ENCODE data around the gene MAGI1. TPM values are rescaled to one million over a fixed set of nuclear protein-coding genes. Genes with fewer than 3 reads are reported as not detected.
A peak's percentile ranks its signal among the peaks of the same experiment; 100 is the strongest.
"Not testable (repeated sequence)": the region's sequence is repeated elsewhere in the genome, so short reads cannot be mapped to it uniquely, and the experiment has no call there.

Gene MAGI1
- total RNA-seq: 45.3 TPM

DNA sequence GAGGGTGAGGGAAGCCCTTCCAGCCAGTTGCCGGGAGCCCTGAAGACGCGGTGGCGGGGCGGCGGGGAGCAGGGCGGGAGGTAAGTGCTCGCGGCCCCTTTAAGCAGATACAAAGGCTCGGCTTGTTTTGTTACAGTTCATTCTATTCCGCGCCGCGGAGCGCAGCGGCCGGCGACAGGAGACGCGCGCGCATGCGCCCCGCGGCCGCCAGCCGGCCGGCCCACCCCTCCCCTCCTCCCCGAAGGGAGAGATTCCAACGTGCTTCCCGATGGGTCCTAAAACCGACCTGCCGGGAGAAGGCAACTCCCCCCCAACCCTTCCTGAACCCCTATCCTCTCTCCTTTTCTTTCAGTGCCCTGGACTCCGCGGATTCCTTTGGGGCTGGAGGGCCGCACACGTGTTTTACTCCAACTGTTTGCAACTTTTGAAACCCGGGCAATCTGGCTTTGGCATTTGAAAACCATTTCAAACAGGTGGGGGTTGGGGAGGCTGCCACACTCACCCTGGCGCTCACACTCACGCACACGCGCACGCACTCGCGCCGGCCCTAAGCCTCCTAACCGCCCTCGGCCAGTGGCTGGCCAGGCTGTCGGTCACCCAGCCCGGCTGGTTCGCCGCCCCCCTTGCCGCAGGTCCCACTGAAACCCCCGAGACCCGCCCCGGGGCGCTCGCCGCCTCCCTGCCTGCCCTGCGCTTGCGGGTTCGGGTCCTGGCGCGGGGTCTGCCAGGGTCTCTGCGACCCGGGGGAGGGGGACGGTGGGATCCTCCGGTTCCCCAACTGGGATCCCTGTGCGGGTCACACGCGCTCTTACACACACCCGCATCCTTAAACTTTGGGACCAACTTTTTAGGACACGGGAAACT is at the start of gene MAGI1:
Gene MAGI1, minus strand, starts transcription at position 193 of the 864 bp plus-strand sequence. CDS start 610 bp downstream, outside the sequence.
- DNase-seq: peak; percentile 92

DNA sequence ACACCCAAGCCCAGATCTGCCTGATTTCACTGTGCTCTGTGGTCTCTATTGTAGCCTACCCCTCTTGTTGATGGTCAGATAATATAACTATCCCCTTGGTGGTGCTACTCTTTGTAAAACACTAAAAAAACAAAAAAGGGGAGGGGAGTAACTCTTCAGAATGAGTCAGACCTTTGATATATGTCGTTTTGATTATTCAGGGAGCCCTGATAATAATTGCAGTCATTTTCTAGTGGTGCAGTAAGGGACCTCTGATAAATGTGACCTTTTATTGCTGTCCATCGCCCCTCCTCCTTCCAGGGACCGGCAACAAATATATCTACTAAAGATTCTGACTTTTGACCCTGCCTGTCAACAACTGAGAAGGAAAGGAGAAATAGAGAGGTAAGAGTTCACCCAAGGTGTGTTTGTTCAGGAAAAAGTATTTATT is 45.1 kb upstream of the MAGI1 start:
- DNase-seq: no peak

DNA sequence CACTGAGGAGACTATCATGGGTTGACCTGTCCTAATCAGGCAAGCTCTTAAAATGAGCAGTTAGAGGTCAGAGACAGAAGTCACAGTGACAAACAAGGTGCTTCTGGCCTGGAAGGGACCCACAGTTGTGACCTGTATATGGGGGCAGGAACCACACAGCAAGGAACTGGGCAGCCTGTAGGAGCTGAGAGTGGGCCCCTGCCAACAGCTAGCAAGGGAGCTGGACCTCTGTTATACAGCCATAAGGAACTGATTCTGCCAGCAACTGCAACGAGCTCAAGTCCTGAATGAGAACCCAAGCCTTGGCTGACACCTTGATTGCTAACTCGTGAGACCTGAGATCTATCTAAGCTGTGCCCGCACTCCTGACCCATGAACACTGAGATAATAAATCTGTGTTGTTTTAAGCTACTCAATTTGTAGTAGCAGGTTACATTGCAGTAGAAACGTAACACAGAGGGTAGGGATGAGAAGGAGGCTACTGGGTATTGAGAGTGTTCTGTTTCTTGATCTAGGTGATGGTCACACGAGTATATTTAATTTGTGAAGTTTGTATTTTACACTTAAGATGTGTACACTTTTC is 44.5 kb upstream of the MAGI1 start:
- DNase-seq: no peak

DNA sequence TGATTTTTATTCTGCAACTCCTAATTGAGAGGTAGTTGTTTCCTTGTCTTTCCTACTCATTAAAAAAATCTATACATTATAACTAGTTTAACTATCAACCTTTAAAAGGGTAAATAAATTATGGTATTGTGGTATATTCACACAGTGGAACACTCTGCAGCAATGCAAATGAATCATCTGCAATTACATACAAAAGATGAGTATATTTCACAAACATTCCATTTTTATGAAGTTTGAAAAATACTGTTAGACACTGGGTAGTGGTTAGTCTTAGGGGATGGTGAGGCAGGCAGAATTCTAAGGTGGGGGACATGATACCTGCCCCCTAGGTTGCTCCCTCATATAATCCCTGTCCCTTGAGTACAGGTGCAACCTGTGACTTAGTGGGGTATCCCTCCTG is 44.0 kb upstream of the MAGI1 start:
- no peak for DNase-seq

DNA sequence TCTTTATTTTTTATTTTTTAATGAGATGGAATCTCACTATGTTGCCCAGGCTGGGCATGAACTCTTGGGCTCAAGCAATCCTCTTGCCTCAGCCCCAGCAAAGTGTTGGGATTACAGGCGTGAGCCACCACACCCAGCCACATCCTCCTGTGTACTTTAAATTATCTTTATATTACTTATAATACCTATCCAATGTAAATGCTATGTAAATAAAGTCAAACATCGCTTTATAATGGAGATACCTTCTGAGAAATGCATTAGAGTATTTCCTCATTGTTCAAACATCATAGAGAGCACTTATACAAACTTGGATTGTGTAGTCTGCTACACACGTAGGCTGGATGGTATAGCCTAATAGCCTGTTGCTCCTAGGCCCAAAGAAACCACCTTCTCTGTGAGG is 41.4 kb upstream of the MAGI1 start:
- no peak for DNase-seq

DNA sequence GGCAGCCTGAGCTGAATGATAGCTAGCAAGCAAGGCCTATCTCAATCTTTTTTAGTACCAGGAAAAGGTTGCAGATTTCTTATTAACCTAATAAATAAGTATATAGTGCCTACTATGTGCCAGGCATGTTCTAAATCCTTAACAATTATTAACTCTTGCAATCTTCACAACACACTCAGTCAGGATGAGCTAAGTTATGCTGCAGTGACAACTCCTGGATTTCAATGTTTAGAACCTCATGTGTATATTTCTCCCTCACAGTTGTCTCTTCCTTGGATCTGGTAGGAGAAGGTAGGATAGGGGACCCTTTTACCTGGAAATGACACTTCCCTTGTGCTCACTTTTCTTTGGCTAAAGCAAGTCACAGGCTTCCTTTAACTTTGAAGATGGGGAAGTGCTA is 39.3 kb upstream of the MAGI1 start:
- no peak for DNase-seq

DNA sequence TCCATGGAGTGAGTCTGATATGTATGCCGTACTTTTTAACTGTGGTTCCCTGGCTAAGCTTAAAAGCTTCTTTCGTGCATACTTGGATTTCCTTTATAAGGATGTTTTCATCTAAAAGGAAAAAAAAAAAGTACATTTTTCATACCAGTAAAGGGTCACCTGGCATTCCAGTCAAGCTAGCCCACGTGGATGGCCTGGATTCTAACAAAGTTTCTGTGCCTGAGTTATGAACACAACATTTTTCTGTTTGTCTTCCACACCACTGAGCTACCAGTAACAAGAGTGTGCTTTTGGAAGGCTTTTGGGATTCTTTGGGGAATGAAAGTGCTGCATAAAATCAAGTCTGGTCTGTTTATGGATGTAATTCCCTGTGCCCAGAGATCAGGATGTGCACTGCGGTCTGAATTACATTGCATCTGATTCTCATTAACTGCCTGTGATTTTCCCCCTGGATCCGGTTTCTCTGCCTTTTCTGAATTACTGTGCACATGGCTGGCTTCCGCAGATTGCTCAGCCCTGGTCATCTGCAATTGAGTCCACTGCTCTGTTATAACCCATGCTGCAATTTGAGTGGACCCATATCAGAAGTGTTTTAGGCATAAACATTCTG is 38.2 kb upstream of the MAGI1 start:
- peak; percentile 72 for DNase-seq

DNA sequence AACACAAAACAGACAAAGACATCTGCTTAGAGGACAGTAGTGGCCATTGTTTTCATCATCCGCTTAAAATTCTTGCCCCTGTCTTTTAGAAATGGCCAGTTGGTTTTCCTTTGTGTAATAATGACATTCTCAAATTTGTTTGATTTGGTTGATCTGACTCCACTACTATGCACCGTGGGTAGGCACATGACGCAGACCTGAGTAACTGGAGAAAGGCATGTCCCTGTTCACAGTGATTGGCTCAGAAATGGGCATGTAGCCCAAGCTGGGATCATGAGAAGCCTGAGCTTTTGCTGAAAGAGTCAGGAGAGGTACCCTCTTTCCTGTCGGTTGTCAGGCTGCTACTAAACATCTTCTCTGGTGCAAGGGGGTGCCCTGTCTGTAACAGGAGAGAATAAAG is 36.6 kb upstream of the MAGI1 start:
- no peak for DNase-seq

DNA sequence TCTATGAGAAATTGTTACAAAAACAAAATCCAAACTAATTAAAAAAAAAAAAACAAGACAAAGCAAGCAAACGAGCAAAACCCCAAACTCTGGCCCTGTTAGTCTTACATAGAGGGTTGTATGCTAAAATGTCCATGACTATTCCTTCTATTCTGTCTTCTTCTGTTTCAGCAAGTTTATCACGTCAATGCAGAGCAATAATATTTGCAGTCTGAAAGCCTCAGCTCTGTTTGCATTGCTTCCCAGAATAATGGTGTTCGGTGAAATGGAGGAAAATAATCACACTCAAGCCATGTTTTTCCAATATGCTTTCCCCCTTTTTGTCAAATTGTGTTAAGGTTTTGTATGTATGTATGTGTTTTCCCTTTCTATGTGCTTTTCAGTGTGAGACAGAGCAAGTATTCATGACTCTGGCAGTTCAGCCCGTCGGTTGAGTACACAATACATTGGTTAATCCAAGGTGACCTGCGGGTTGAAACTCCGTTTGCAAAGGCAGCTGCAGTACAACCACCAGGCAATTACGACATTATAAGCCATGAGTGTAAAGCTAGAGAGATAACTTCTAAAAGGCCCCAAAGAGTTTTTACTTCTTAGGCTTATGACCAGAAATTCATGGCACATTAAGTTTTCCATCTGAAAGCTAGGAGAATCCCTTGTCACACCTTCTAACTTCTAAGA is 34.9 kb upstream of the MAGI1 start:
- no peak for DNase-seq

DNA sequence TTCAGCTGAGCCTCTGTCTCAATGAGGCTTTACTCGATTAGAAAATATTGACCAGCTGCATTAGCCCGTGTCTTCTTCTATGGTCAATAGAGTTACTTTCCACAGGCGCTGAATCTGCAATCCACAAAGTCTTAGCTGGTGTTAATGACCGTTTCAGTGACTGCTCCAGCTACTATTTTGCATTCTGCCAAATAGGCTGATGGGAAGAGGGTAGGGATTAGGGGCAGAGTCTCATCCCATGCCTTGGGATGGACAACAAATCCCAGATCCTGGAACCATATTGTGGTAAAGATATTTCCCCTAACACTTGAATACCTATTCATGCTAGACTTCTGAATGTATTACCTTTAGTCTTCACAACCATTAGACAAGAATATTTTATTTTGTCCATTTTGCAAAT is 29.5 kb upstream of the MAGI1 start:
- no peak for DNase-seq

DNA sequence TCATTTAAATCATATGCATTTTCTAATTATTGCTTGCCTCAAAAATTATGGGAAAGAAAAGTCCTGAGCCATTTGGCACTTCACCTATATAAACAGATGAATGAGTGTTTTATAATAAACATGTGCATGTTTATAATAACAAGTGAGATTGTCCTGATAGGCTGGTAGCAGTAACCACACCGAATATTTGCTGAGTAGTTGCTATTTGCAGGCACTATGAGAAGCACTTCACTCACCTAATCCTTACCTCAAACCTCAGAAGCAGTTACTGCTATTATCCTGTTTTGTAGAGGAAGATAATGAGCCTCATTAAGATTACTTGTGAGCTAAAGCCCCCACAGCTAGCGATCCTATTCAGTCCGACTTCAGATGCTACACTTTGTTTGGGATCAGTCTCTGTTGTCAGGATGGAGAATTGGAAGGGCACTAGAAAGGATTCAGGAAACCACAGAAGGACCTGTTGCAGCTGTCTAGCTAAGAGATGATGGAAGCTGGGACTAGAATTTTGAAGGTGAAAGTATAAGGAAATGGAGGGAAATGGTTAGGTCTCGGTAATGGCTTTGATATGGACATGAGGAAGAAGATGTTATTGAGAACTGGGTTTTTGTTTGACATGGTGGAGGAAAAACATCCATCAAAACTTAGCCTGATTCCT is 28.4 kb upstream of the MAGI1 start:
- no peak for DNase-seq

DNA sequence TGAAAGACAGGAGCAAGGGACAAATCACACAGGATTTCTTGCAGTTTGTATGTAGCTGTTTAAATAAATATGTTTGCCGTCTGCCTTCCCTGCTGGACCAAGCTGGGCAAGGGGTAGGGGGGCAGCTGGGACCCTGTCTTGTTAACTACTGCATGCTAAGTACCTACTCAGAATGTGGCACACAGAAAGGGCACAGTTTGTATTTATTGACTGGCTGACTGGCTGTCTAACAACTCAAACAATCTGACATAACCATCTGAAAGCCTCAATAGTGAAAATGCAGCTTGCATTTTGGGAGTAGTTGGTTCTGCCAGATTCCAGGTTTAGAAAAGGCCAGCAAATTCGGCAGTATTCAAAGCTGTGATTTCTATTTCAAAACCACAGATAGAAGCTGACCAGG is 16.6 kb upstream of the MAGI1 start:
- DNase-seq: no peak

DNA sequence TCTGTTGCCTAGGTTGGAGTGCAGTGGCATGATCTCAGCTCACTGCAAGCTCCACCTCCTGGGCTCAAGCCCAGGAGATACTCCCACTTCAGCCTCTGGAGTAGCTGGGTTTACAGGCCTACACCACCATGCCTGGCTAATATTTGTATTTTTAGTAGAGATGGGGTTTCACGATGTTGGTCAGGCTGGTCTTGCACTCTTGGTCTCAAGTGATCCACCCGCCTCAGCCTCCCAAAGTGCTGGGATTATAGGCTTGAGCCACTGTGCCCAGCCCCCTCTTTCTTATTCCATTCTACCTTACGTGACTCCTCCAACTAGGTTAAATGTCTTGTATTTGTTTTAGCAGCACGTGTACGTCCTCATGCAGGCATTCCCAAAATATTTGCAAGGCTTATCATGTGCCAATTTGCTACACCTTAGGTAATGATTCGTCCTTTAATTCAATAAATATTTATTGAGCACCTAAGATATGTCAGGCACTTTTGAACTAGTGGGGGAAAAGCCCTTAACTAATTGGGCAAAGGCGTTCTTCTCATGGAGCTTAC is 14.9 kb upstream of the MAGI1 start:
- no peak for DNase-seq

DNA sequence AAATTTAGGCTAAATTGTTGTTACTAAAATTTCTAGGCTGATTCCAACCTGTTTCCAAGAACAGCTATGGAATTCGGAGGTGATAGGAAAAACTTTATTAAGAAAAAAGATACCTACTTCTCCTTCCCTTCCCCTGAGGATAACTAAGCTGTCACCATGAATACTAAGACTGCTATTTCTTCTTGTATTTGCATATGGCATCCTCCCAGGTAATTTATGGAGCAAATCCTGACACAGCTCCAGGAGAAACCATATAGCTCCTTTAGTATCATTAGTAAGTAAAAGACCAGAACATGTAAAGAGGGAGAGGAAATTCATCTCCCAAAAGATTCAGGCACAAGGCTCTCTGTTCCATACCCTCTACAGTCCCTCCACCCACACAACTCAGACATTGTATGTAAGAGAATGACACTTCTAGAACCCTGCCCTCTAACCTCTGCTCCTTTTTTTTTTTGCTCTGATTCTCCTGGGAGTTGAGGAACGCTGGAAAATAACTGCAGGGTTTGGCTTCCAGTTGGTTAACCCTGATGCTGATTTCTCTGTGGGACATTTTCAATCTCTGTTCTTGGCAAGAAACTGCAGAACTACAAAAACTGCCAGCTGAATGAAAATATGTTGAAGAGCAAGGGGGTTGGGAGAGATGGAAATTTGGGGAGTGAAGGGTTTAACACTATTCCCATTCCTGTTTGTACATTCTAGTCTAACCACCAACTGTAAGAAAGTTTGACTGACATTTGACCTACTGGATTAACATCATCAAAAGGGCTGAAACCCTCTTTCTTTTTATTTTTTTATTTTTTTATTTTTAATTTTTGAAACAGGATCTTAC is 14.2 kb upstream of the MAGI1 start:
- peak; percentile 8 for DNase-seq

DNA sequence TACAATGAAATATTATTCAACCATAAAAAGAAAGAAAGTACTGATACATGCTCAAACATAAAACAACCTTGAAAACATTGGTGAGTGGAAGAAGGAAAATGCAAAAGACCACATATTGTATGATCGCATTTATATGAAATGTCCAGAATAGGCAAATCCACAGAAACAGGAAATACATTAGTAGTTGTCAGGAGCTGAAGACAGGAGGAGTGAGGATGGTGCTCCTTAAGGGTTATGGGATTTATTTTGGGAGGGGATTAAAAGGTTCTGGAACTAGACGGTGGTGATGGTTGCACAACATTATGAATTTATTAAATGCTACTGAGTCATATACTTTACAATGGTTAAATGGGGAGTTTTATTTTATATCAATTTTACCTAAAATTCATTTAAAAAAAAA is 12.1 kb upstream of the MAGI1 start:
- DNase-seq: no peak

DNA sequence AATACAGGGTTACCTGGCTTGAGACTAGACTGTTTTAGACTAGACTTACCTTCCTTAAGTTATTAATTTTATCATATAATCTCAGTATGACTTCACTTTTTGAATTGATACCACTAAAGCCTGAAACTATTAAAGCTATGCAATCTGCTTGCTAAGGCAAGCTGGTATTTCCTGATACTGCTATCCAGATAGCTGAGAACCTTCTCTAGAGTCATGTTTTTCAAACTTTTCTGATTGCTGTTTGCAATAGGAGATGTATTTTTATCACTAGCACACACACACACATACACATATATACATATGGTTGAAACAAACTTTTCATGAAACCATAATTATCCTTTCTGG is 9.3 kb upstream of the MAGI1 start:
- no peak for DNase-seq

DNA sequence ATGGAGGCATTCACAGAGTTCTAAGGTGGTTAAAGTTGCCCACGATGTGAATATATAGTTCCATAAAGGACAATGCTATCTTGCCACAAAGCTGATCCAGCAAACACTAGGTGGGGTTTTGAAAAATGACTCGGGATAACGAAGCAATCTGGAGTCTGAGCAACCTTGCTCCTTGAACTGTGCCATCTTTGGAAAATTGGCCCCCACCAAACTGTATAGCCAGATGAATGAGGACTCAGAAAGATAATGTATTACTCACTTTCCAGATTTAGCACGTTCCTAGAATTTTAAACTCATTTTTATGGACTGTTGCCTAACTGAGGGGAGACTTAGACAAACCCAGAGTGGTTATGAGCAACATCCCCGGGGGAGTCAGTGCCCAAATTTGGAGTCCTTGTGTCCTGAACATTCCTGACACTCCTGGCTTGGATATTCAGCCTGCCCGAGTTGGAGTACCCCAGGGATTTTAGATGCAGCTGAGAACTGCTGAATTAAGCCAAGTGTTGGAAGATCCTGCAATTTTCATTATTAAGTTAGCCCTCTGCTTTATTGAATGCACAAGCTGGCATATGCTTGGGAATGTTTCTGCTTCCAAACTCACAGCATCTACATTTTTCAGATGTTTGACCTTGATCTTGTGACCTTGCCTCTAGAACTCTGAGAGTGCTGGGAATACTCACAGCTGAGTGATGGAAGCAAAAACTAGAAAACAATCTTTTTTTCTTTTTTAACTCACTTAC is 8.8 kb upstream of the MAGI1 start:
- no peak for DNase-seq

DNA sequence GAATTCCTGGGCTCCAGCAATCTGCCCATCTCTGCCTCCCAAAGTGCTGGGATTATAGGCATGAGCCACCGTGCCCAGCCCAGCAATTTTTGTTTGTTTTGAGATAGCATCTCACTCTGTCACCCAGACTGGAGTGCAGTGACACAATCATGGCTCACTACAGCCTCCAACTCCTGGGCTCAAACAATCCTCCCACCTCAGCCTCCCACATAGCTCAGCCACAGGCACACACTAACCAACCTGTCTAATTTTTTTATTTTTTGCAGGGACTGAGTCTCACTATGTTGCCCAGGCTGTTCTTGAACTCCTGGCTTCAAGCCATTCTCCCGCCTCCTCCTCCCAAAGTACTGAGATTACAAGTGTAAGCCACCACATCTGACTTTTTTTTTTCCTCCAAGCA is 7.6 kb upstream of the MAGI1 start:
- DNase-seq: not testable (repeated sequence)

DNA sequence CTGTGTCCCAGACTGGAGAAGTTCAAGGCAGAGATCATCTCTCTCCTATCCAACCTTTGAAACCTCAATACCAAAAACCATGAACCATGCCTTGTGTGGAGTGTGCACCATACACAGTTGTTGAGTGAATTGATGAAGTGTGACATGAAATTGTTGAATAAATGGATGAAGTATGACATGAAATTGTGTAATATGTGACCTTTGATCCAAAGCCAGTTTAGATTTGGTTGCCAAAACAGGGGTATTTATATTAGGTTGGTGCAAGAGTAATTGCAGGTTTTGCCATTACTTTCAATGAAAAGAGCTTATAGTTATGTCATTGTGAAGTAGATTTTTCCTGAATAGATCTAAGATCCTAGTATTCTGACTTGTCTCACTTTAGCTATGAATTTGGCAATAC is 3.1 kb upstream of the MAGI1 start:
- DNase-seq: no peak

DNA sequence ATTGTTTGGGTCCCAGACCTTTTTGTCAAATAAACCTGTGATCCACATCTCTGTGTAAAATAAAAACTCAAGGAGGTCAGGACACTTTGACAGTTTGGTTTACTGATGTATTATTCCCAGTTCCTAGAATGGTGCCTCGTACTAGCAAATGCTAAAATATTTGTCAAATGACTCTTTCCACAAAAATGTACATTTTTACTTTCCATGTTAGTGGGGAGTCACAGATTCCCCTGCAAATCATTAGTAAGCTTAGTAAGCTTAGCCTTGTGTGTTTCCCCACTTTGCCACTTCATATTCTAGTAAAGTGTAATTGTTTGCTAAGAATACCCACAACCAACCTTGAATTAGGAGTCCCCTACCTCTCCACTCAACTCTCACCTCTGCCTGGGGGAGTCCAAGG is 2.4 kb upstream of the MAGI1 start:
- no peak for DNase-seq

DNA sequence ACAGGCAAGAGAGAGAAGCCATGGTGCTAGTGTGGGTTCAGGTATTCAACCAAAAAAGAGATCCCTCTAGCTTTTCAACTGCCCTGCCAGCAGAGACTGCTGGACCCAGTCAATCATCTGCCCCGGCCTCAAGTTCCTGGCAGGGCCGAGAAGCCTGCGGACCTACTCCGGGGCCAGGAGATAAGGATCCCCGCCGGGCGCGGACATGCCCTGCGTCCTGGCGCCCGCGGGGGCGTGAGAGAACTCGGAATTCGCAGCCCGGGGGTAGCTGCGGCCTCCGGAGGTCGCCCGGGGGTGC is 821 bp upstream of the MAGI1 start:
- no peak for DNase-seq

All from skin of body (tissue), 2 donors.